H1 (cell line): ENCODE results near the gene YIF1A. TPM values are rescaled to one million over a fixed set of nuclear protein-coding genes. Genes with fewer than 3 reads are reported as not detected.

Experiments used
- CTCF ChIA-PET: fragments of 300-600 bp; sonication (Branson Sonifier 250); formaldehyde crosslinking; loops from one replicate; lab custom pipeline; 2021; ENCODE audit not compliant: partially characterized antibody; lab: Charles Lee
- POLR2A ChIA-PET: fragments of 300-600 bp; sonication (Branson Sonifier 250); formaldehyde crosslinking; loops from one replicate; lab custom pipeline; 2021; ENCODE audit warnings: inconsistent platforms; ENCODE audit not compliant: partially characterized antibody; lab: Charles Lee
- DNase-seq, 2 experiments: peaks; one replicate each; pipeline versions ENCODE4 v3.0.0 to v3.0.0-alpha.2; 2010 to 2022; ENCODE audit warnings: low spot score in 2 of 2, low read depth in 1 of 2, mixed read lengths in 1 of 2
- FAIRE-seq: peaks from 2 replicates; lab custom pipeline; 2011; peaks lifted over from hg19 to GRCh38; lab: Jason Lieb, UNC
- H2AFZ ChIP-seq: 2 replicates; pipeline ENCODE4 v1.8.1; 2012; ENCODE audit warnings: low read length, inconsistent platforms
- H2AK5ac ChIP-seq: 2 replicates; pipeline ENCODE4 v1.6.1; 2013; ENCODE audit warnings: low read depth, low read length
- H2BK120ac ChIP-seq: replicated peaks from 2 replicates; pipeline ENCODE3; 2013; ENCODE audit warnings: low read depth, low read length, inconsistent platforms
- H2BK12ac ChIP-seq: 2 replicates; pipeline ENCODE4 v1.6.1; 2013; ENCODE audit warnings: low read depth, low read length
- H2BK15ac ChIP-seq: 2 replicates; pipeline ENCODE4 v1.6.1; 2013; ENCODE audit warnings: low read length
- H2BK20ac ChIP-seq: 2 replicates; pipeline ENCODE4 v1.6.1; 2013; ENCODE audit warnings: low read length
- H2BK5ac ChIP-seq: 2 replicates; pipeline ENCODE4 v1.6.1; 2013; ENCODE audit warnings: low read depth, low read length
- H3K14ac ChIP-seq: 2 replicates; pipeline ENCODE4 v1.6.1; 2013; ENCODE audit warnings: inconsistent platforms; ENCODE audit not compliant: insufficient read length
- H3K18ac ChIP-seq: 2 replicates; pipeline ENCODE4 v1.6.1; 2013; ENCODE audit warnings: low read length; ENCODE audit errors: extremely low read depth
- H3K23ac ChIP-seq: 2 replicates; pipeline ENCODE4 v1.6.1; 2013; ENCODE audit warnings: inconsistent platforms; ENCODE audit not compliant: insufficient read length
- H3K23me2 ChIP-seq: 2 replicates; pipeline ENCODE4 v1.6.1; 2013; ENCODE audit warnings: low read depth, low read length
- H3K27ac ChIP-seq: 2 replicates; pipeline ENCODE4 v1.6.1; 2011; ENCODE audit warnings: low read depth, low read length, inconsistent platforms
- H3K27me3 ChIP-seq, 4 experiments: replicated peaks in 1 of 4; 1 replicate in 1 of 4; 2 replicates in 3 of 4; pipeline versions ENCODE4 v1.6.1 to v1.8.1; 2011 to 2013; ENCODE audit warnings: low read length in 3 of 4, mild to moderate bottlenecking in 3 of 4, inconsistent platforms in 2 of 4, mixed read lengths in 2 of 4, moderate library complexity in 1 of 4; ENCODE audit not compliant: control insufficient read depth in 3 of 4, insufficient read depth in 3 of 4; ENCODE audit errors: extremely low read depth in 1 of 4
- H3K36me3 ChIP-seq, 4 experiments: 2 replicates each; pipeline versions ENCODE4 v1.6.1 to v1.8.1; 2011 to 2013; ENCODE audit warnings: mild to moderate bottlenecking in 4 of 4, low read length in 3 of 4, moderate library complexity in 2 of 4, control low read depth in 1 of 4, inconsistent platforms in 1 of 4; ENCODE audit not compliant: insufficient read depth in 4 of 4, control insufficient read depth in 2 of 4
- H3K4ac ChIP-seq: replicated peaks from 2 replicates; pipeline ENCODE3; 2013; ENCODE audit warnings: low read length, low read depth, mixed read lengths, inconsistent platforms; ENCODE audit not compliant: insufficient read length
- H3K4me1 ChIP-seq, 4 experiments: replicated peaks in 1 of 4; 1 replicate in 1 of 4; 2 replicates in 3 of 4; pipeline versions ENCODE4 v1.6.1 to v1.8.1; 2011 to 2013; ENCODE audit warnings: low read length in 3 of 4, inconsistent platforms in 2 of 4, mixed read lengths in 1 of 4; ENCODE audit not compliant: insufficient read depth in 4 of 4, control insufficient read depth in 3 of 4
- H3K4me2 ChIP-seq, 2 experiments: 2 replicates each; pipeline versions ENCODE4 v1.6.1 to v1.8.1; 2011 to 2013; ENCODE audit warnings: low read depth in 2 of 2, low read length in 2 of 2, control low read depth in 1 of 2, inconsistent platforms in 1 of 2, mild to moderate bottlenecking in 1 of 2; ENCODE audit not compliant: insufficient read depth in 1 of 2
- H3K4me3 ChIP-seq, 4 experiments: fragments of 200-600, 300-600 bp in 1 of 4; sonication (generic), shearing (Covaris generic), sonication (Bioruptor Twin) in 1 of 4; 2 replicates each; pipeline versions ENCODE4 v1.5.1 to v1.8.1; 2011 to 2016; ENCODE audit warnings: low read length in 4 of 4, low read depth in 3 of 4, control low read depth in 2 of 4, inconsistent platforms in 2 of 4, mild to moderate bottlenecking in 2 of 4, mixed read lengths in 1 of 4, moderate library complexity in 1 of 4; ENCODE audit not compliant: insufficient read depth in 2 of 4; ENCODE audit errors: extremely low read depth in 1 of 4
- H3K56ac ChIP-seq: replicated peaks from 2 replicates; pipeline ENCODE3; 2013; ENCODE audit warnings: low read depth, mild to moderate bottlenecking, mixed read lengths, low read length, inconsistent platforms; ENCODE audit not compliant: insufficient read length
- H3K79me1 ChIP-seq: 2 replicates; pipeline ENCODE4 v1.6.1; 2013; ENCODE audit warnings: low read depth, low read length, control low read depth
- H3K79me2 ChIP-seq, 2 experiments: 2 replicates each; pipeline versions ENCODE4 v1.6.1 to v1.8.1; 2012 to 2013; ENCODE audit warnings: low read length in 2 of 2, mild to moderate bottlenecking in 2 of 2, inconsistent platforms in 1 of 2; ENCODE audit not compliant: insufficient read depth in 2 of 2, control insufficient read depth in 1 of 2
- H3K9ac ChIP-seq, 4 experiments: replicated peaks in 1 of 4; 1 replicate in 1 of 4; 2 replicates in 3 of 4; pipeline versions ENCODE4 v1.6.1 to v1.8.1; 2011 to 2013; ENCODE audit warnings: low read depth in 3 of 4, low read length in 3 of 4, control low read depth in 2 of 4, mild to moderate bottlenecking in 2 of 4, moderate library complexity in 2 of 4, inconsistent platforms in 1 of 4; ENCODE audit errors: extremely low read depth in 1 of 4
- H3K9me3 ChIP-seq, 2 experiments: 2 replicates each; pipeline versions ENCODE4 v1.6.1 to v1.8.1; 2012 to 2013; ENCODE audit warnings: mild to moderate bottlenecking in 2 of 2, moderate library complexity in 2 of 2, control low read depth in 1 of 2, inconsistent platforms in 1 of 2, low read depth in 1 of 2, low read length in 1 of 2, mixed read lengths in 1 of 2; ENCODE audit not compliant: insufficient read depth in 2 of 2
- H4K20me1 ChIP-seq, 2 experiments: replicated peaks in 1 of 2; 2 replicates each; pipeline versions ENCODE3 to v1.8.1; 2011 to 2013; ENCODE audit warnings: inconsistent platforms in 2 of 2, low read length in 2 of 2, mild to moderate bottlenecking in 1 of 2; ENCODE audit not compliant: insufficient read depth in 2 of 2, control insufficient read depth in 1 of 2
- H4K5ac ChIP-seq: 2 replicates; pipeline ENCODE4 v1.6.1; 2013; ENCODE audit warnings: low read length, low read depth, mixed read lengths, inconsistent platforms; ENCODE audit not compliant: insufficient read length
- H4K8ac ChIP-seq: 2 replicates; pipeline ENCODE4 v1.8.0; 2013; ENCODE audit warnings: mild to moderate bottlenecking, moderate library complexity, low read length, inconsistent platforms; ENCODE audit not compliant: insufficient read depth; ENCODE audit errors: extremely low read depth
- H4K91ac ChIP-seq: replicated peaks from 2 replicates; pipeline ENCODE3; 2013; ENCODE audit warnings: low read length, mixed read lengths, inconsistent platforms; ENCODE audit not compliant: insufficient read length
- BACH1 ChIP-seq: IDR thresholded peaks from 2 replicates; pipeline ENCODE4 v1.6.1; 2012; ENCODE audit warnings: low read length, improper control_type of control experiment
- CBX5 ChIP-seq: fragments of 300-800, 300-1000 bp; sonication (generic); IDR thresholded peaks from 2 replicates; pipeline ENCODE4 v1.7.1; 2016; ENCODE audit warnings: antibody characterized with exemption, low read length, low read depth
- EP300 ChIP-seq, 2 experiments: IDR thresholded peaks; 1 replicate in 1 of 2; 2 replicates in 1 of 2; pipeline ENCODE4 v1.6.1; 2011 to 2012; ENCODE audit warnings: low read depth in 2 of 2, low read length in 2 of 2, mild to moderate bottlenecking in 2 of 2, borderline replicate concordance in 1 of 2, inconsistent platforms in 1 of 2, moderate library complexity in 1 of 2
- KDM1A ChIP-seq: fragments of 200-600, 300-600 bp; sonication (generic); IDR thresholded peaks from 2 replicates; pipeline ENCODE4 v1.7.1; 2016; ENCODE audit warnings: mild to moderate bottlenecking, low read length, borderline replicate concordance
- RXRA ChIP-seq: IDR thresholded peaks from 2 replicates; pipeline ENCODE4 v1.6.1; 2011; ENCODE audit warnings: low read depth, mild to moderate bottlenecking, low read length, moderate library complexity; ENCODE audit not compliant: insufficient read depth
- SAP30 ChIP-seq: fragments of 300-600 bp; sonication (generic); IDR thresholded peaks from 2 replicates; pipeline ENCODE4 v1.7.1; 2012; ENCODE audit warnings: low read length, moderate library complexity, mild to moderate bottlenecking, inconsistent platforms; ENCODE audit not compliant: insufficient read depth, insufficient replicate concordance
- SIN3A ChIP-seq, 2 experiments: IDR thresholded peaks in 1 of 2; conservative IDR thresholded peaks in 1 of 2; 2 replicates each; pipeline ENCODE4 v1.6.1; 2011 to 2012; ENCODE audit warnings: low read length in 2 of 2, improper control_type of control experiment in 1 of 2, low read depth in 1 of 2, mild to moderate bottlenecking in 1 of 2
- WGBS, 2 experiments: shearing (Covaris generic) in 1 of 2; methylation state at CpG; one replicate each; pipeline versions ENCODE4 v1.1.6 to v1.1.7; 2013 to 2015; ENCODE audit warnings: low lambda C conversion rate in 2 of 2, mixed read lengths in 2 of 2, inconsistent platforms in 1 of 2, low coverage in 1 of 2, missing lambda C conversion rate in 1 of 2; ENCODE audit not compliant: insufficient replicate concordance in 2 of 2, insufficient coverage in 1 of 2, insufficient read length in 1 of 2; ENCODE audit errors: extremely low coverage in 1 of 2, missing lambda C conversion rate in 1 of 2; 5-methylcytosine and 5-hydroxymethylcytosine counted together
- polyA plus RNA-seq, 7 experiments: library from polyadenylated mRNA; depleted of rRNA in 3 of 7; stranded (reverse) in 5 of 7; unstranded in 2 of 7; fragments of >200 nt in 5 of 7; fragments of 200-250 nt in 2 of 7; gene quantifications; 1 replicate in 5 of 7; 2 replicates in 1 of 7; 4 replicates in 1 of 7; pipeline versions ENCODE4 v1.2.1 to v1.2.3, GENCODE V29; 2011 to 2013; ENCODE audit warnings: missing spikeins in 2 of 7, mixed read lengths in 2 of 7
- total RNA-seq: library from RNA; stranded (reverse); fragmentation: NEBNext Ultra II Directional; extraction: Animal tissue kit (Norgen Biotek cat#: 25700); gene quantifications from 2 replicates; pipeline ENCODE4 v1.2.1, GENCODE V29; 2021

Gene YIF1A
- total and polyA plus RNA-seq, 2 of the 8 experiments (the other 6 are each of a cell fraction or from before 2014, with no cell fraction given): 70.1 to 178 TPM

- Histone ChIP-seq H3K4ac (no peak overlapping the region), H3K4me3 (no peak overlapping the region), H3K27me3 (peaks cover 0 to 4% (median 2%) of the 10 kb centered on the region in 4 experiments; a peak in 3 of 7 replicates), H2AK5ac (no peak overlapping the region), H2BK5ac (no peak overlapping the region), H3K4me1 (peaks cover 5 to 28% (median 16%) of the 10 kb centered on the region in 4 experiments), H3K14ac (no peak overlapping the region), H4K5ac (no peak overlapping the region), H4K8ac (no peak overlapping the region; the same call in 1 of the 2 replicates), H3K23me2 (no peaks in the 10 kb centered on the region; the same call in 1 of the 2 replicates), H3K23ac (no peak overlapping the region), H3K56ac (no peak overlapping the region), H2BK120ac (no peak overlapping the region), H2BK20ac (no peak overlapping the region), H2AFZ (no peak overlapping the region), H3K79me2 (no peaks in the 10 kb centered on the region), H2BK15ac (no peak overlapping the region), H3K36me3 (no peaks in the 10 kb centered on the region; a peak in 1 of 8 replicates), H3K79me1 (no peaks in the 10 kb centered on the region), H3K27ac (no peak overlapping the region), H3K18ac (no peak overlapping the region), H4K20me1 (no peaks in the 10 kb centered on the region), H3K9ac (no peak overlapping the region), H3K9me3 (no peaks in the 10 kb centered on the region), H4K91ac (no peak overlapping the region), H3K4me2 (no peak overlapping the region), H2BK12ac (no peak overlapping the region)
- POLR2A ChIA-PET: interaction anchor here (0.9 to 8.5 kb wide), 7 partner anchors 9 to 43 kb away, joined by 3 to 61 read pairs (median 8); partner anchors contain the start of genes B4GAT1, BRMS1, CD248 and YIF1A
- DNase-seq (no peak), FAIRE-seq (no peak)
- CTCF ChIA-PET: interaction anchor here (0.6 to 8.7 kb wide), 6 partner anchors 11 to 68 kb away, joined by 3 to 242 read pairs (median 4); partner anchors contain the start of gene CD248
- WGBS, 2 experiments: 81% methylated on average over 17 of the region's 18 CpGs; no CpG with 5 or more reads in 1 of the 2 experiments
- TF ChIP-seq RXRA (no peak), KDM1A (no peak), CBX5 (no peak), SIN3A (conservative IDR thresholded peaks at IDR 0.05 in 1 of 2, IDR thresholded peaks at IDR 0.05 in 1 of 2; ENCODE audit: low read depth in 1 of 2, low read length in 2 of 2) (no peak), EP300 (IDR thresholded peaks at IDR 0.05; ENCODE audit: borderline replicate concordance in 1 of 2, low read depth in 2 of 2, low read length in 2 of 2) (no peak), SAP30 (no peak), BACH1 (no peak)
Observed at GRCh38 chr11:66332371-66333219, 43.7 kb upstream of the YIF1A start.
